GM12891 (cell line): ENCODE measurements around the gene FOS.

Experiments
- PAX5 ChIP-seq: IDR thresholded peaks from 2 replicates; pipeline ENCODE4 v1.6.1; 2011; ENCODE audit warnings: low read length, moderate library complexity, mild to moderate bottlenecking; ENCODE audit not compliant: insufficient read depth, severe bottlenecking
- POLR2A ChIP-seq: IDR thresholded peaks from 2 replicates; pipeline ENCODE4 v1.6.1; 2011; ENCODE audit warnings: low read depth, low read length, control low read depth
- POLR2AphosphoS5 ChIP-seq: IDR thresholded peaks from 2 replicates; pipeline ENCODE4 v1.6.1; 2011; ENCODE audit warnings: low read depth, low read length, control low read depth
- TAF1 ChIP-seq: IDR thresholded peaks from 2 replicates; pipeline ENCODE4 v1.6.1; 2011; ENCODE audit warnings: low read depth, low read length, control low read depth

GRCh38 chr14:75229661-75230139, 48.9 kb upstream of the FOS start:
- TF ChIP-seq POLR2AphosphoS5: no peak
- no peak for TF ChIP-seq POLR2A
- no peak for TF ChIP-seq TAF1
- TF ChIP-seq PAX5: no peak
